Endothelial cell of umbilical vein (primary cell): ENCODE results near the gene GMEB2. TPM values are rescaled to one million over a fixed set of nuclear protein-coding genes. Genes with fewer than 3 reads are reported as not detected.

Experiments used
- BruUV-seq: library from RNA; stranded (reverse); fragments of 400-500 nt; replicated peaks from 2 replicates; lab custom pipeline; 2021; lab: Mats Ljungman, UMichigan
- CTCF ChIA-PET: fragments of 300-600, 350-600 bp; sonication (Branson Sonifier 250); formaldehyde crosslinking; loops from one replicate; lab custom pipeline; 2021; ENCODE audit warnings: antibody characterized with exemption, inconsistent platforms; lab: Charles Lee
- POLR2A ChIA-PET: fragments of 300-600, 350-600 bp; sonication (Branson Sonifier 250); formaldehyde crosslinking; loops from one replicate; lab custom pipeline; 2021; ENCODE audit warnings: antibody characterized with exemption, inconsistent platforms; lab: Charles Lee
- DNase-seq: peaks from one replicate; pipeline ENCODE4 v3.0.0-alpha.2; 2011; ENCODE audit warnings: low read depth, low spot score
- FAIRE-seq: peaks from 2 replicates; lab custom pipeline; 2011; peaks lifted over from hg19 to GRCh38; lab: Jason Lieb, UNC
- H2AFZ ChIP-seq: 2 replicates; pipeline ENCODE4 v1.6.0; 2012; ENCODE audit warnings: low read depth, low read length, control low read depth, inconsistent platforms
- H3K27ac ChIP-seq: 2 replicates; pipeline ENCODE4 v1.5.1; 2011; ENCODE audit warnings: low read depth, mild to moderate bottlenecking, control low read depth, low read length, moderate library complexity; ENCODE audit not compliant: insufficient read depth
- H3K27me3 ChIP-seq, 2 experiments: 2 replicates each; pipeline versions ENCODE4 v1.6.0 to v1.6.1; 2011; ENCODE audit warnings: low read length in 2 of 2, mixed read lengths in 1 of 2; ENCODE audit not compliant: control insufficient read depth in 2 of 2, insufficient read depth in 2 of 2
- H3K36me3 ChIP-seq, 2 experiments: 2 replicates in 1 of 2; 3 replicates in 1 of 2; pipeline ENCODE4 v1.5.1; 2011; ENCODE audit warnings: low read length in 2 of 2, mild to moderate bottlenecking in 1 of 2, moderate library complexity in 1 of 2; ENCODE audit not compliant: control insufficient read depth in 2 of 2, insufficient read depth in 2 of 2; ENCODE audit errors: extremely low read depth in 1 of 2
- H3K4me1 ChIP-seq: 3 replicates; pipeline ENCODE4 v1.5.1; 2011; ENCODE audit warnings: mild to moderate bottlenecking, low read length; ENCODE audit not compliant: control insufficient read depth, insufficient read depth; ENCODE audit errors: extremely low read depth
- H3K4me2 ChIP-seq: 2 replicates; pipeline ENCODE4 v1.6.1; 2011; ENCODE audit warnings: low read length, control low read depth, mixed read lengths; ENCODE audit not compliant: insufficient read depth
- H3K4me3 ChIP-seq, 3 experiments: fragments of 200-600 bp in 1 of 3; sonication (generic), shearing (Covaris generic) in 1 of 3; replicated peaks in 1 of 3; 2 replicates each; pipeline ENCODE4 v1.5.1; 2011 to 2016; ENCODE audit warnings: control low read depth in 3 of 3, low read length in 3 of 3, mild to moderate bottlenecking in 2 of 3, inconsistent platforms in 1 of 3, low read depth in 1 of 3, moderate library complexity in 1 of 3; ENCODE audit not compliant: insufficient read depth in 1 of 3
- H3K79me2 ChIP-seq: 2 replicates; pipeline ENCODE4 v1.6.0; 2012; ENCODE audit warnings: low read length, inconsistent platforms; ENCODE audit not compliant: control insufficient read depth, insufficient read depth
- H3K9ac ChIP-seq: replicated peaks from 2 replicates; pipeline ENCODE3; 2011; ENCODE audit warnings: low read length, control low read depth; ENCODE audit not compliant: insufficient read depth; ENCODE audit errors: extremely low read depth
- H3K9me1 ChIP-seq: replicated peaks from 3 replicates; pipeline ENCODE4 v1.6.0; 2011; ENCODE audit warnings: mild to moderate bottlenecking, low read length; ENCODE audit not compliant: control insufficient read depth, insufficient read depth; ENCODE audit errors: extremely low read depth
- H3K9me3 ChIP-seq: replicated peaks from 2 replicates; pipeline ENCODE4 v1.5.1; 2012; ENCODE audit warnings: low read length, inconsistent platforms; ENCODE audit not compliant: control insufficient read depth, insufficient read depth
- H4K20me1 ChIP-seq: replicated peaks from 2 replicates; pipeline ENCODE3; 2011; ENCODE audit warnings: mild to moderate bottlenecking, low read length; ENCODE audit not compliant: control insufficient read depth, insufficient read depth; ENCODE audit errors: extremely low read depth
- CTCF ChIP-seq, 2 donors: IDR thresholded peaks; 1 replicate in 1 of 2; 2 replicates in 1 of 2; pipeline ENCODE4 v1.5.1; 2011; ENCODE audit warnings: low read length in 2 of 2, mild to moderate bottlenecking in 2 of 2, moderate library complexity in 2 of 2, control low read depth in 1 of 2, inconsistent platforms in 1 of 2, low read depth in 1 of 2; ENCODE audit not compliant: insufficient read depth in 1 of 2; ENCODE audit errors: extremely low read depth in 1 of 2
- EZH2 ChIP-seq: IDR thresholded peaks from 2 replicates; pipeline ENCODE4 v1.6.1; 2012; ENCODE audit warnings: borderline replicate concordance, low read depth, mild to moderate bottlenecking, moderate library complexity, low read length, inconsistent platforms; ENCODE audit not compliant: severe bottlenecking
- FOS ChIP-seq: IDR thresholded peaks from 2 replicates; pipeline ENCODE4 v1.6.1; 2011; ENCODE audit warnings: mild to moderate bottlenecking, low read length, moderate library complexity, borderline replicate concordance; ENCODE audit not compliant: insufficient read depth
- GATA2 ChIP-seq: IDR thresholded peaks from 2 replicates; pipeline ENCODE4 v1.7.0; 2011; ENCODE audit warnings: low read depth, mild to moderate bottlenecking, moderate library complexity, mixed read lengths, low read length; ENCODE audit not compliant: insufficient read length, insufficient read depth
- JUN ChIP-seq: IDR thresholded peaks from 2 replicates; pipeline ENCODE4 v1.6.1; 2011; ENCODE audit warnings: borderline replicate concordance, low read depth; ENCODE audit not compliant: insufficient read length, insufficient read depth
- MYC ChIP-seq: IDR thresholded peaks from one replicate; pipeline ENCODE4 v1.6.1; 2011; ENCODE audit warnings: mild to moderate bottlenecking, low read depth, low read length
- POLR2A ChIP-seq: IDR thresholded peaks from 2 replicates; pipeline ENCODE4 v1.6.1; 2012; ENCODE audit warnings: low read depth, mild to moderate bottlenecking, control low read depth, low read length
- POLR2AphosphoS5 ChIP-seq: IDR thresholded peaks from 2 replicates; pipeline ENCODE4 v1.6.1; 2012; ENCODE audit warnings: low read depth, mild to moderate bottlenecking, control low read depth, low read length, moderate library complexity; ENCODE audit not compliant: insufficient read depth
- dilution Hi-C: fragments of 300-500 bp; cut with MboI; formaldehyde crosslinking; loops from one replicate; pipeline ENCODE4 v1.15.0; 2019; ENCODE audit warnings: low sequenced_read_pairs; ENCODE audit not compliant: extremely low pct_ligation_motif_present
- intact Hi-C: fragments of 100-400 bp; cut with micrococcal nuclease; formaldehyde crosslinking; loops from one replicate; pipeline ENCODE4 v1.10.0; 2022
- polyA plus RNA-seq, 4 experiments: library from polyadenylated mRNA; depleted of rRNA in 3 of 4; stranded (reverse) in 3 of 4; unstranded in 1 of 4; fragments of >200 nt; gene quantifications; 2 replicates each; pipeline versions ENCODE4 v1.2.1 to v1.2.3, GENCODE V29; 2011 to 2012; ENCODE audit warnings: missing spikeins in 1 of 4
- total RNA-seq: library from RNA; stranded (reverse); gene quantifications from 2 replicates; pipeline ENCODE4 v1.2.3, GENCODE V29; 2021
- TF ChIP-seq, protein P1 (sequence below): IDR thresholded peaks from 2 replicates; pipeline ENCODE4 v1.6.1; 2011; ENCODE audit not compliant: insufficient read depth, insufficient read length

The GMEB2 gene
- total and polyA plus RNA-seq, 2 donors (not counting 3 experiments of a cell fraction or from before 2014, with no cell fraction given) = 12.7 to 14.1 TPM

DNA sequence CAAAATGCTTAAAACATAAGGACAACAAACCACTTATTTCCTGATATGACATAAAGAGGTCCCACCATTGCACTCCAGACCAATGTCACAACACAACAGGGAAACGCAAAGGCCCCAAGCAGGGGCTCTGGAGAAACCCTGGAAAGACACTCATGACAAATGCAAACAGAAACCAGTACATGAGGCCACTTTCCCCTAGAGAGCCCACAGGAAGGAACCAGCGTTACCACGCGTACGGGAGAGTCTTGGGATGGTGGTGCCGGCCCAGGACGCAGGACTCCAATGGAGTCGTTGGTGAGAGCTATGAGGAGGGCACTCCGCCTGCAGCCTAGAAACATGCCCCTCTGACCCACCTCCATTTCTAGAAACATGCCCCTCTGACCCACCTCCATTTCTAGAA lies 20.2 kb downstream of the GMEB2 start:
- Histone ChIP-seq H3K4me2 (no peak overlapping the region), H3K27ac (no peak overlapping the region), H3K36me3 (peaks cover 5 to 8% of the 10 kb centered on the region in 2 experiments), H3K4me1 (no peaks in the 10 kb centered on the region), H3K9me3 (no peaks in the 10 kb centered on the region), H3K79me2 (peaks cover 12% of the 10 kb centered on the region), H3K9me1 (no peaks in the 10 kb centered on the region), H2AFZ (no peak overlapping the region), H3K27me3 (no peaks in the 10 kb centered on the region), H4K20me1 (no peaks in the 10 kb centered on the region), H3K4me3 (no peak overlapping the region), H3K9ac (no peak overlapping the region)
- no peak for DNase-seq
- intact Hi-C loops = no loop called here
- BruUV-seq = no TSS peak
- ChIA-PET POLR2A (no interaction called here), CTCF (no interaction called here)
- dilution Hi-C loops = no loop called here
- FAIRE-seq = no peak
- TF ChIP-seq EZH2 = no peak
- TF ChIP-seq MYC = no peak
- TF ChIP-seq POLR2A = no peak
- TF ChIP-seq JUN = no peak
- no peak for TF ChIP-seq FOS
- TF ChIP-seq POLR2AphosphoS5 = no peak
- no peak for TF ChIP-seq GATA2
- TF ChIP-seq, protein P1, sequence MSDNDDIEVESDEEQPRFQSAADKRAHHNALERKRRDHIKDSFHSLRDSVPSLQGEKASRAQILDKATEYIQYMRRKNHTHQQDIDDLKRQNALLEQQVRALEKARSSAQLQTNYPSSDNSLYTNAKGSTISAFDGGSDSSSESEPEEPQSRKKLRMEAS = no peak
- no peak for TF ChIP-seq CTCF (IDR thresholded peaks at IDR 0.05; ENCODE audit: extremely low read depth in 1 of 2, insufficient read depth in 1 of 2, low read depth in 1 of 2, low read length in 2 of 2)
